ENCODE results near the gene ANKS1A.

The ANKS1A gene

DNA sequence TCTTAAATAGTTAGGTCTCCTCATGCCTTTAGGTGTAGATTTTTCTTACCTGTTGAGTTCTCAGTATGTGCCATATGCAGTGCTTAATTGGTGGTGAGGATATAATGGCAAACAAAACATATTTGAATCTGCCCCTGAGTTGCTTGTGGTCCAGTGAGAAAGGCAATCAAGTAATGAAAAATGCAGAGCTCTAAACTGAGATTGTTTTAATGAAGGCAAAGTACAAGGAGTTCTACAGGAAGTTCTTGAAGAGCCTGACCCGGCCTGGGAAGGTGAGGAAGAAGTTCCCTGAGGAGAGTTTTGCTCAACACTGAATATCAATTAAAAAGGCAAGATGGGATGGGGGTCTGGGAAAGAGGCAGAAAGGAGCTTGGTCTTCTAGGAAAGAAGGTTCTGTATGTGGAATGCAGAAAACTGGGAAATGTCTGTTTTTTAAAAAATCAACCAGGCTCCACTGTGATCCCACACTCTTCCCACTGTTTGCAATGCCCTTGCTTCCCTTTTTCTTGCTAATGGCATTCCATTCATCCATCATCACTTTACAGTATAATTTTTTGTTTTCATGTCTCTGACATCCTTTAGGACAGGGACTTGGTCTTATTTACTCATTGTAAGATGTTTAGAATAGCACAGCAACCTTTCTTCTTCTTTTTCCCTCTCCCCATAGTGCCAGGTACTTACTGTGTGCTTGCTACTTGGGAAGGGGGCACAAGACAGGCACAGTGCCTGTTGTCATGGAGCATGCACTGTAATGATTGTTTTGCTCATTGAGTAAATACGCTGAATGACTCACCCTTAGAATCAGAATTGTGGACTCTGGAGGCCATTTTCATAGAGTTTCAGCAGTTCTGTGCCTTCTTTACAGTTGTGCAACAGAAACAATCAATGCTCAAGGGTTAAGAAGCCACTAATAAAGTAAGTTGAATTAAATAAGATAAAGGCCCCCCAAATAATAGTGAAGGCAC is 64.3 kb downstream of the ANKS1A start:
- no peaks in the 10 kb centered on the region for H3K36me3 Mint-ChIP-seq (ENCODE audit: low read depth)
- no peak overlapping the region for H3K4me3 Mint-ChIP-seq
- no peaks in the 10 kb centered on the region for H3K27me3 Mint-ChIP-seq (ENCODE audit: low read depth)
- TF ChIP-seq, protein P1, sequence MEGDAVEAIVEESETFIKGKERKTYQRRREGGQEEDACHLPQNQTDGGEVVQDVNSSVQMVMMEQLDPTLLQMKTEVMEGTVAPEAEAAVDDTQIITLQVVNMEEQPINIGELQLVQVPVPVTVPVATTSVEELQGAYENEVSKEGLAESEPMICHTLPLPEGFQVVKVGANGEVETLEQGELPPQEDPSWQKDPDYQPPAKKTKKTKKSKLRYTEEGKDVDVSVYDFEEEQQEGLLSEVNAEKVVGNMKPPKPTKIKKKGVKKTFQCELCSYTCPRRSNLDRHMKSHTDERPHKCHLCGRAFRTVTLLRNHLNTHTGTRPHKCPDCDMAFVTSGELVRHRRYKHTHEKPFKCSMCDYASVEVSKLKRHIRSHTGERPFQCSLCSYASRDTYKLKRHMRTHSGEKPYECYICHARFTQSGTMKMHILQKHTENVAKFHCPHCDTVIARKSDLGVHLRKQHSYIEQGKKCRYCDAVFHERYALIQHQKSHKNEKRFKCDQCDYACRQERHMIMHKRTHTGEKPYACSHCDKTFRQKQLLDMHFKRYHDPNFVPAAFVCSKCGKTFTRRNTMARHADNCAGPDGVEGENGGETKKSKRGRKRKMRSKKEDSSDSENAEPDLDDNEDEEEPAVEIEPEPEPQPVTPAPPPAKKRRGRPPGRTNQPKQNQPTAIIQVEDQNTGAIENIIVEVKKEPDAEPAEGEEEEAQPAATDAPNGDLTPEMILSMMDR (IDR thresholded peaks at IDR 0.05; ENCODE audit: unreplicated experiment in 3 of 3): no peak
- H3K4me1 Mint-ChIP-seq: peaks cover 22% of the 10 kb centered on the region
- H3K27ac Mint-ChIP-seq: no peak overlapping the region
- H3K9me3 Mint-ChIP-seq: no peaks in the 10 kb centered on the region

DNA sequence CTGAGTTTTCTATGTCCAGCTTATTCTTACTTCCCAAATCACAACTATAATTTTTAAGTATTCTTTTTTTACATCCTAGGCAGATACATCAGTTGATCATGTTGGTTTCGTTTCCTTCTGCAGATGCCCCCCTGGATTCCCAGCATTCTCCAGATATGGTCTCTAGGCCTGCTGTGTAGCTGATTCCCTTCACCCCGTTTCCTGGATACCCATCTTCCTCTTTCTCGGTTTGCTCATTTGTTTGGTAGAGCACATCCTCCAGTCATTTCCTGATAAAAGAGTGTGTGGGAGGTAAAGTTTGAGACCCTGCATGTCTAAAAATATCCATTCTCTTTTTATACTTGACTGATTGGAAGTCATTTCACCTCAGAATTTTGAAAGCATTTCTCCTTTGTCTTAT is 66.4 kb downstream of the ANKS1A start:
- H3K27me3 Mint-ChIP-seq (ENCODE audit: low read depth): no peaks in the 10 kb centered on the region
- peak overlapping the region in 1 of 3 experiments; percentile 36 for H3K27ac Mint-ChIP-seq
- no peaks in the 10 kb centered on the region for H3K36me3 Mint-ChIP-seq (ENCODE audit: low read depth)
- H3K9me3 Mint-ChIP-seq: no peaks in the 10 kb centered on the region
- H3K4me3 Mint-ChIP-seq: no peak overlapping the region
- H3K4me1 Mint-ChIP-seq: peaks cover 13% of the 10 kb centered on the region
- TF ChIP-seq, protein P1 (IDR thresholded peaks at IDR 0.05; ENCODE audit: unreplicated experiment in 3 of 3): no peak

DNA sequence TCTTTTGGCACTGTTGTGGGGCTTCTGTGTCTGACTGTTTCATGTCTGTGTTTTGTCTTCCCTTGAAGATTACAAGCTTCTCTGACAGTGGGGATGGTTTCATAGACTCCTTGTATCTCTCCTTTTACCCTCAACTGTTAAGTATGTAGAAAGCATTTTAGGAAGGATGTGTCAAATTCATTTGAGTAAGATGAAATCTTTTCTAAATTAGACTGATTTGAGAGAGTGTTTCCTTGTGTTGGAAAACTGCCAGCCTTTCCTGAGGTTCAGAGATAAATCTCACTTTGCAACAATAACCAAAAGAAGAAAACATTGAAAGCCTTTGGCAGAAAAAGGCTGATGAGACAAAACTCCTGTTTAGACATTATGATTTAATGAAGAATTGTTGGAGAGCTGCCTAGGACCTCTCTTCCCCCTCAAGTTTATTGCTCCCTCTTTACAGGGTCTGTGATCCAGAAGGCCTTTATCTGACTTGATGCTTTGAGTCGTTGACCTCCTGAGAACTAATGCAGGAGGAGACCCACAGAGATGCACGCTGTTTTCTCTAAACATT is 68.3 kb downstream of the ANKS1A start:
- Mint-ChIP-seq H3K4me1 (peaks cover 13% of the 10 kb centered on the region), H3K27ac (peak overlapping the region in 1 of 3 experiments; percentile 74), H3K36me3 (ENCODE audit: low read depth) (no peaks in the 10 kb centered on the region), H3K4me3 (peak overlapping the region in 1 of 3 experiments; percentile 31), H3K27me3 (ENCODE audit: low read depth) (no peaks in the 10 kb centered on the region), H3K9me3 (no peaks in the 10 kb centered on the region)
- TF ChIP-seq, protein P1 (IDR thresholded peaks at IDR 0.05; ENCODE audit: unreplicated experiment in 3 of 3): no peak

DNA sequence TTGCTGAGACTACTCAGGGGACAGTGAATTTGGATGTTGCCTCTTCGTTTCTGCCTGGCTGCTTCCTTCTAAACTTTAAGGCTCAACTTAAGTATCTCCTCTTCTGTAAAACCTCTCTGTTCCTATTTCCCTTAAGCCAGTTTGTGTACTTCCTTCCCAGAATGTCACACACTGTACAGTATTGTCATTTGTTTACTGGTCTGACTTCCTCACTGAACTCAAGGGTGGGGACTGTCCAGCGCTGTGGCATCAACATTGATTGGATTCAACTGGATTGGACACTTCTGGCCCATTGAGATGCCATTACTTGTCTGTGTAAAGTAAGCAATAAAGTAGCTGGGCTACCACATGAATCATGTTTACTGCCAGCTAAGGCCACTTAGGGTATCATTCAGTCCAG is 69.7 kb downstream of the ANKS1A start:
- Mint-ChIP-seq H3K27me3 (ENCODE audit: low read depth) (no peaks in the 10 kb centered on the region), H3K4me3 (no peak overlapping the region), H3K36me3 (ENCODE audit: low read depth) (no peaks in the 10 kb centered on the region), H3K27ac (no peak overlapping the region), H3K9me3 (no peaks in the 10 kb centered on the region), H3K4me1 (peaks cover 13% of the 10 kb centered on the region)
- TF ChIP-seq, protein P1 (IDR thresholded peaks at IDR 0.05; ENCODE audit: unreplicated experiment in 3 of 3): no peak

DNA sequence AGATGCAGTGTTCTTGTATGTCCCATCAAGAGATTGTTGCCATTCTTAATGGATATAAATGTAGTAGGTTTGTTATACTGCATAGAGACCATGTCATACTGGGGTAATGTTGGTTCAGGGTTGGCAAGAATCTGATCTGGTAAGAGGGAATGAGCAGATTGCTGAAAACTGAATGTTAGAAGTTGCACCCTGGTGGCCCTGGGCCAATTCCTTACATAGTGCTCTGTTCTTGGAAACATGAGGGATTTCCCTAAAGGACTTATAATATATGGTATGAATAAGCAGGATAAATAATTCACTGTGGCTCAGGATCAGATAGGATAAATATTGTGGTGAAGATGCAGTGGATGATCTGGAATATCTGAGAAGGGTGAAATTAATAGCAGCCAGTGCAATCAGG is 70.2 kb downstream of the ANKS1A start:
- Mint-ChIP-seq H3K9me3 (no peaks in the 10 kb centered on the region), H3K4me1 (peaks cover 13% of the 10 kb centered on the region), H3K4me3 (no peak overlapping the region), H3K36me3 (ENCODE audit: low read depth) (no peaks in the 10 kb centered on the region), H3K27ac (no peak overlapping the region), H3K27me3 (ENCODE audit: low read depth) (no peaks in the 10 kb centered on the region)
- TF ChIP-seq, protein P1 (IDR thresholded peaks at IDR 0.05; ENCODE audit: unreplicated experiment in 3 of 3): no peak
